Liver (tissue), 5 donors: ENCODE results near the gene C11orf97. TPM values are rescaled to one million over a fixed set of nuclear protein-coding genes. Genes with fewer than 3 reads are reported as not detected.
A peak's percentile ranks its signal among the peaks of the same experiment; 100 is the strongest.

Source experiments
- polyA plus RNA-seq, 2 donors: library from polyadenylated mRNA; stranded (reverse) in 1 of 2; unstranded in 1 of 2; fragments of 200-250 nt in 1 of 2; fragments of >200 nt in 1 of 2; fragmentation: Nextera tagmentation in 1 of 2; extraction: Ambion mirVana in 1 of 2; gene quantifications; one replicate each; pipeline versions ENCODE4 v1.2.1 to v1.2.3, GENCODE V29; 2013 to 2015
- small RNA-seq: library from RNA; depleted of rRNA; stranded (forward); fragments of <200 nt; gene quantifications from one replicate; pipeline ENCODE3, GENCODE V24; 2014
- total RNA-seq, 2 donors: library from RNA; depleted of rRNA; stranded (reverse); fragments of >200 nt; gene quantifications; one replicate each; pipeline ENCODE4 v1.2.3, GENCODE V29; 2014
- donor health status: healthy.
- donor health status: healthy.
- donor health status: healthy.

C11orf97 gene
- total and polyA plus RNA-seq, 4 donors, result 0.36 to 0.94 TPM; not detected in 2

Small RNA genes lying within 50 kb of the gene (small RNA-seq; reads per million reads assigned to genes)
- 0.22 reads per million, percentile 7 among the genes with 10 or more reads in this experiment for gene MIR548L

Other genes starting within 250 kb of the C11orf97 start
- not detected for gene IZUMO1R, start 207.9 kb upstream of the C11orf97 start, total RNA-seq
- gene IZUMO1R, start 207.9 kb upstream of the C11orf97 start, polyA plus RNA-seq, result under 1 TPM in 1 of 2 donors, not detected in 1; 0.21 TPM
- gene GPR83, start 111.0 kb upstream of the C11orf97 start, total RNA-seq, result under 1 TPM; 0.05 to 0.08 TPM
- gene GPR83, start 111.0 kb upstream of the C11orf97 start, polyA plus RNA-seq, result under 1 TPM; 0.01 to 0.14 TPM
- gene MRE11, start 18.6 kb upstream of the C11orf97 start, total RNA-seq, result 10 to 100 TPM in 1 of 2 donors, 1 to 10 TPM in 1; 8.4 to 18.3 TPM
- 1 to 10 TPM; 1.5 to 2.9 TPM for gene MRE11, start 18.6 kb upstream of the C11orf97 start, polyA plus RNA-seq
- gene ANKRD49, start 18.5 kb upstream of the C11orf97 start, total RNA-seq, result 10 to 100 TPM in 1 of 2 donors, 1 to 10 TPM in 1; 8.8 to 10.9 TPM
- gene ANKRD49, start 18.5 kb upstream of the C11orf97 start, polyA plus RNA-seq, result 10 to 100 TPM in 1 of 2 donors, 1 to 10 TPM in 1; 5.4 to 12.3 TPM
- gene FUT4, start 31.5 kb downstream of the C11orf97 start, total RNA-seq, result 1 to 10 TPM; 1.9 to 4.3 TPM
- under 1 TPM; 0.47 to 0.95 TPM for gene FUT4, start 31.5 kb downstream of the C11orf97 start, polyA plus RNA-seq
- 1 to 10 TPM in 1 of 2 donors, under 1 TPM in 1; 0.75 to 1.5 TPM for gene PIWIL4, start 54.9 kb downstream of the C11orf97 start, total RNA-seq
- under 1 TPM; 0.18 to 0.28 TPM for gene PIWIL4, start 54.9 kb downstream of the C11orf97 start, polyA plus RNA-seq